Keratinocyte (primary cell): ENCODE data around the gene CASKIN2. TPM values are rescaled to one million over a fixed set of nuclear protein-coding genes. Genes with fewer than 3 reads are reported as not detected.

Experiments used
- DNase-seq: peaks from one replicate; pipeline ENCODE4 v3.0.0-alpha.2; 2011; ENCODE audit warnings: low read depth, missing footprints, low spot score
- FAIRE-seq: peaks from 2 replicates; lab custom pipeline; 2011; peaks lifted over from hg19 to GRCh38; lab: Jason Lieb, UNC
- H2AFZ ChIP-seq: 2 replicates; pipeline ENCODE4 v1.6.0; 2012; ENCODE audit warnings: low read length, control low read depth, inconsistent platforms; ENCODE audit not compliant: control insufficient read depth
- H3K27ac ChIP-seq: 2 replicates; pipeline ENCODE4 v1.5.1; 2011; ENCODE audit warnings: low read length; ENCODE audit not compliant: control insufficient read depth, insufficient read depth
- H3K27me3 ChIP-seq: 3 replicates; pipeline ENCODE4 v1.6.0; 2011; ENCODE audit warnings: low read length; ENCODE audit not compliant: control insufficient read depth, insufficient read depth; ENCODE audit errors: extremely low read depth
- H3K36me3 ChIP-seq, 2 experiments: 2 replicates in 1 of 2; 3 replicates in 1 of 2; pipeline ENCODE4 v1.5.1; 2011; ENCODE audit warnings: low read length in 2 of 2, mild to moderate bottlenecking in 1 of 2; ENCODE audit not compliant: control insufficient read depth in 2 of 2, insufficient read depth in 2 of 2; ENCODE audit errors: extremely low read depth in 1 of 2
- H3K4me1 ChIP-seq: 3 replicates; pipeline ENCODE4 v1.5.1; 2011; ENCODE audit warnings: low read length; ENCODE audit not compliant: control insufficient read depth, insufficient read depth; ENCODE audit errors: extremely low read depth
- H3K4me2 ChIP-seq: 3 replicates; pipeline ENCODE4 v1.6.0; 2011; ENCODE audit warnings: low read depth, low read length; ENCODE audit not compliant: control insufficient read depth, insufficient read depth; ENCODE audit errors: extremely low read depth
- H3K4me3 ChIP-seq, 3 experiments: fragments of 200-600 bp in 1 of 3; sonication (generic) in 1 of 3; 2 replicates in 2 of 3; 3 replicates in 1 of 3; pipeline ENCODE4 v1.5.1; 2011 to 2016; ENCODE audit warnings: low read length in 3 of 3, mild to moderate bottlenecking in 3 of 3, control low read depth in 2 of 3, inconsistent platforms in 1 of 3, low read depth in 1 of 3, mixed read lengths in 1 of 3, mixed run types in 1 of 3, moderate library complexity in 1 of 3; ENCODE audit not compliant: control insufficient read depth in 2 of 3, insufficient read depth in 2 of 3; ENCODE audit errors: extremely low read depth in 1 of 3
- H3K79me2 ChIP-seq: 2 replicates; pipeline ENCODE4 v1.6.0; 2012; ENCODE audit warnings: low read length; ENCODE audit not compliant: control insufficient read depth, insufficient read depth
- H3K9ac ChIP-seq: 3 replicates; pipeline ENCODE4 v1.6.0; 2011; ENCODE audit warnings: low read length; ENCODE audit not compliant: control insufficient read depth, insufficient read depth; ENCODE audit errors: extremely low read depth
- H3K9me1 ChIP-seq: 3 replicates; pipeline ENCODE4 v1.6.0; 2011; ENCODE audit warnings: low read length; ENCODE audit not compliant: control insufficient read depth, insufficient read depth; ENCODE audit errors: extremely low read depth
- H3K9me3 ChIP-seq: 2 replicates; pipeline ENCODE4 v1.5.1; 2012; ENCODE audit warnings: low read depth, low read length; ENCODE audit not compliant: control insufficient read depth
- H4K20me1 ChIP-seq: 3 replicates; pipeline ENCODE4 v1.6.0; 2011; ENCODE audit warnings: low read length; ENCODE audit not compliant: control insufficient read depth, insufficient read depth; ENCODE audit errors: extremely low read depth
- EZH2 ChIP-seq: IDR thresholded peaks from one replicate; pipeline ENCODE4 v1.6.1; 2012; ENCODE audit warnings: inconsistent platforms, mild to moderate bottlenecking, low read length, moderate library complexity
- dilution Hi-C: fragments of 300-500 bp; cut with MboI; formaldehyde crosslinking; loops from one replicate; pipeline ENCODE4 v1.7.0; 2020; ENCODE audit warnings: low sequenced_read_pairs; ENCODE audit not compliant: extremely low pct_ligation_motif_present
- polyA plus RNA-seq, 5 experiments: library from polyadenylated mRNA; depleted of rRNA in 3 of 5; stranded (reverse) in 3 of 5; stranded (forward) in 1 of 5; unstranded in 1 of 5; fragments of >200 nt; gene quantifications; 1 replicate in 1 of 5; 2 replicates in 3 of 5; 3 replicates in 1 of 5; pipeline versions ENCODE4 v1.2.1 to v1.2.3, GENCODE V29; 2011 to 2012; ENCODE audit warnings: missing spikeins in 2 of 5, low read depth in 1 of 5, low replicate concordance in 1 of 5
- TF ChIP-seq, protein P1 (sequence below), 3 experiments: IDR thresholded peaks in 1 of 3; conservative IDR thresholded peaks in 1 of 3; optimal IDR thresholded peaks in 1 of 3; 2 replicates in 2 of 3; 3 replicates in 1 of 3; pipeline versions ENCODE3 to v1.5.1; 2011; ENCODE audit warnings: low read length in 3 of 3, mild to moderate bottlenecking in 3 of 3, moderate library complexity in 2 of 3, control low read depth in 1 of 3, inconsistent platforms in 1 of 3; ENCODE audit not compliant: insufficient read depth in 2 of 3; ENCODE audit errors: extremely low read depth in 1 of 3

Gene CASKIN2
- polyA plus RNA-seq, 1 donor (not counting 4 experiments of a cell fraction or from before 2014, with no cell fraction given) = 3.7 TPM

DNA sequence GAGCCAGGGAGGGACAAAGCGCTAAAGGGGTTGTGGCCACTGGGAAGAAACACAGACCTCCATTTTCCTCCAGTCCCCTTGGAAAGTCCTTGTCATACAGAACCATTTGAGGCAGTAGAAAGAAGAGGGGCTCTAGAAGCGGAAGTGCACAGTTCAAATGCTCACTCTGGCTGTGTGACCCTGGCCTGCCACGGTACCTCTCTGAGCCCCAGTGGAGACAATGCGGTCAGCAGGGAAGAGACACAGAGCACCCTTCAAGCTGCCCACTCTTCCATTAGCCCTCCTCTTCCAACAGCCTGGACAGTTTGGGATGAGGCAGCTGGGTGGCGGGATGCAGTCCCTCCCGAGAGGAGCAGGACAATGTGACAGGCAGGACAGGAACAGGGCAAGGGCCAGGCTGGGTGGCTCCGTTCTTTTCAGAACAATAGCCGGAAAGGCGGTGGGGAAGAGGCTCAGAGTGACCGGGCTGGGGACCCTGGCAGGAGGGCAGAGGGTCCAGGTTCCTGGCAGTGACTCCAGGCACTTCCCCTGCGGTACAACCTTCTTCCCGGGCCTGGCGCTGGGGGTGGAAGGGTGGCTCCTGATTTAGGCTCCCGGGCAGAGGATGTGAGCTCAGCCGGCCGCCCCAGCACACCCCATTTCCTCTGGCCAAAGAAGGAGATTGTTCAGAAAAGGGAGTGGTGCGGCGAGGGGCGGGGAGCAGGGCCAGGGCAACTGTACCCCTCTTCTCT is 5.6 kb downstream of the CASKIN2 start:
- Histone ChIP-seq H3K27ac (no peak overlapping the region), H2AFZ (no peak overlapping the region), H3K9me3 (no peaks in the 10 kb centered on the region), H4K20me1 (peaks cover 7% of the 10 kb centered on the region), H3K27me3 (no peaks in the 10 kb centered on the region), H3K4me2 (peak overlapping the region; percentile 54), H3K4me3 (no peak overlapping the region), H3K79me2 (peaks cover 20% of the 10 kb centered on the region), H3K9me1 (peaks cover 3% of the 10 kb centered on the region), H3K36me3 (peaks cover 7 to 29% of the 10 kb centered on the region in 2 experiments), H3K4me1 (peaks cover 31% of the 10 kb centered on the region), H3K9ac (no peak overlapping the region)
- DNase-seq = no peak
- no peak for FAIRE-seq
- no peak for TF ChIP-seq EZH2
- TF ChIP-seq, protein P1, sequence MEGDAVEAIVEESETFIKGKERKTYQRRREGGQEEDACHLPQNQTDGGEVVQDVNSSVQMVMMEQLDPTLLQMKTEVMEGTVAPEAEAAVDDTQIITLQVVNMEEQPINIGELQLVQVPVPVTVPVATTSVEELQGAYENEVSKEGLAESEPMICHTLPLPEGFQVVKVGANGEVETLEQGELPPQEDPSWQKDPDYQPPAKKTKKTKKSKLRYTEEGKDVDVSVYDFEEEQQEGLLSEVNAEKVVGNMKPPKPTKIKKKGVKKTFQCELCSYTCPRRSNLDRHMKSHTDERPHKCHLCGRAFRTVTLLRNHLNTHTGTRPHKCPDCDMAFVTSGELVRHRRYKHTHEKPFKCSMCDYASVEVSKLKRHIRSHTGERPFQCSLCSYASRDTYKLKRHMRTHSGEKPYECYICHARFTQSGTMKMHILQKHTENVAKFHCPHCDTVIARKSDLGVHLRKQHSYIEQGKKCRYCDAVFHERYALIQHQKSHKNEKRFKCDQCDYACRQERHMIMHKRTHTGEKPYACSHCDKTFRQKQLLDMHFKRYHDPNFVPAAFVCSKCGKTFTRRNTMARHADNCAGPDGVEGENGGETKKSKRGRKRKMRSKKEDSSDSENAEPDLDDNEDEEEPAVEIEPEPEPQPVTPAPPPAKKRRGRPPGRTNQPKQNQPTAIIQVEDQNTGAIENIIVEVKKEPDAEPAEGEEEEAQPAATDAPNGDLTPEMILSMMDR (optimal IDR thresholded peaks at IDR 0.05 in 1 of 3, IDR thresholded peaks at IDR 0.05 in 1 of 3, conservative IDR thresholded peaks at IDR 0.05 in 1 of 3; ENCODE audit: extremely low read depth in 1 of 3, insufficient read depth in 2 of 3, low read length in 3 of 3) = no peak
- dilution Hi-C loops = no loop called here

DNA sequence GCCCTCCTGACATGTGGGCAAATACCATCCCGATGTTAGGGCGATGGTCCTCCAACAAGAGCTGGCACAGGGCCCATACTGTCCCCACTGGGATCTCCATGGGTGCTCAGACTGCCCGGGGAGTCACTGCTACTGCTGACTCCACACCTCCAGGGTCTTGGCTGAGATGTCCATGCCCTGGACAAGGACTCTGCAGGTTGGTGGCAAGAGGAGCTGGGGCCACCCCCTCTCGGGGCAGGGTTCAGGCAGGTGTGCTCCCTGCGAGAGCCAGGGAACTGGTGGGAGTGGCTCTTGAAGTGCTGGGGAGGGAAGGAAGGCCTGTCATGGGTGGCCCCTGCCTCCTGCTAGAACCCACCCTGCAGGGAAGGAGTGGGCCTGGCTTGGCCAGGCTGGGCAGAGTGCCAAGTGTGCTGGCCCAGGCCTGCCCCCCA is 6.4 kb downstream of the CASKIN2 start:
- no peak overlapping the region for H3K27ac ChIP-seq
- H3K9me1 ChIP-seq = peaks cover 2% of the 10 kb centered on the region
- no peak for TF ChIP-seq EZH2
- TF ChIP-seq, protein P1 (optimal IDR thresholded peaks at IDR 0.05 in 1 of 3, IDR thresholded peaks at IDR 0.05 in 1 of 3, conservative IDR thresholded peaks at IDR 0.05 in 1 of 3; ENCODE audit: extremely low read depth in 1 of 3, insufficient read depth in 2 of 3, low read length in 3 of 3) = no peak
- H3K4me3 ChIP-seq = no peak overlapping the region
- H3K27me3 ChIP-seq = no peaks in the 10 kb centered on the region
- H3K9me3 ChIP-seq = no peaks in the 10 kb centered on the region
- FAIRE-seq = no peak
- H3K4me1 ChIP-seq = peaks cover 24% of the 10 kb centered on the region
- H3K36me3 ChIP-seq = peaks cover 9 to 27% of the 10 kb centered on the region in 2 experiments
- H4K20me1 ChIP-seq = peaks cover 5% of the 10 kb centered on the region
- H2AFZ ChIP-seq = no peak overlapping the region
- dilution Hi-C loops = no loop called here
- peaks cover 18% of the 10 kb centered on the region for H3K79me2 ChIP-seq
- no peak overlapping the region for H3K4me2 ChIP-seq
- no peak overlapping the region for H3K9ac ChIP-seq
- DNase-seq = no peak
